HEK293 (cell line): Measurements from ENCODE around the gene DCDC1.

Experiments used
- CTCF ChIA-PET: fragments of 350-600 bp; formaldehyde crosslinking; extraction: SDS; loops from one replicate; lab custom pipeline; 2021; ENCODE audit warnings: antibody characterized with exemption; lab: Yijun Ruan, JAX
- POLR2A ChIA-PET: fragments of 300-600 bp; formaldehyde crosslinking; extraction: SDS; loops from one replicate; lab custom pipeline; 2020; ENCODE audit warnings: antibody characterized with exemption, inconsistent platforms; lab: Yijun Ruan, JAX
- H3K27ac ChIP-seq: fragments of 200-500 bp; sonication (Bioruptor generic); 2 replicates; pipeline ENCODE4 v1.5.1; 2014; ENCODE audit warnings: low read depth, low read length, control low read depth, inconsistent platforms; ENCODE audit errors: extremely low read depth
- H3K36me3 ChIP-seq, 2 experiments: fragments of 200-500 bp in 1 of 2; sonication (Bioruptor generic) in 1 of 2; 1 replicate in 1 of 2; 2 replicates in 1 of 2; pipeline ENCODE4 v1.5.1; 2014 to 2017; ENCODE audit warnings: inconsistent platforms in 2 of 2, low read length in 2 of 2; ENCODE audit not compliant: control insufficient read depth in 2 of 2, insufficient read depth in 1 of 2
- H3K4me1 ChIP-seq: fragments of 200-500 bp; sonication (Bioruptor generic); 2 replicates; pipeline ENCODE4 v1.5.1; 2014; ENCODE audit warnings: mild to moderate bottlenecking, low read length, inconsistent platforms; ENCODE audit not compliant: control insufficient read depth, insufficient read depth
- H3K4me3 ChIP-seq: 2 replicates; pipeline ENCODE4 v1.5.1; 2011; ENCODE audit warnings: low read depth, mild to moderate bottlenecking, control low read depth, low read length, moderate library complexity
- H3K9me3 ChIP-seq: fragments of 200-500 bp; sonication (Bioruptor generic); 2 replicates; pipeline ENCODE4 v1.5.1; 2014; ENCODE audit warnings: low read depth, low read length, inconsistent platforms; ENCODE audit not compliant: control insufficient read depth, insufficient read depth
- BCL11B ChIP-seq: fragments of 450-650 bp; formaldehyde crosslinking; IDR thresholded peaks from 2 replicates; pipeline ENCODE4 v1.5.1; 2016; ENCODE audit warnings: low read depth, missing biosample characterization, missing genetic modification characterization
- KLF10 ChIP-seq: fragments of 450-650 bp; IDR thresholded peaks from 2 replicates; pipeline ENCODE4 v1.5.1; 2018; ENCODE audit warnings: missing biosample characterization, mild to moderate bottlenecking, missing genetic modification characterization
- OVOL3 ChIP-seq: fragments of 450-650 bp; formaldehyde crosslinking; IDR thresholded peaks from 2 replicates; pipeline ENCODE4 v1.5.1; 2016; ENCODE audit warnings: missing biosample characterization, missing genetic modification characterization
- ZEB2 ChIP-seq: fragments of 450-650 bp; formaldehyde crosslinking; IDR thresholded peaks from 2 replicates; pipeline ENCODE4 v1.5.1; 2016; ENCODE audit warnings: missing biosample characterization, missing genetic modification characterization
- ZFP69B ChIP-seq: fragments of 450-650 bp; formaldehyde crosslinking; IDR thresholded peaks from 2 replicates; pipeline ENCODE4 v1.5.1; 2016; ENCODE audit warnings: missing biosample characterization, missing genetic modification characterization
- ZNF140 ChIP-seq: fragments of 450-650 bp; formaldehyde crosslinking; IDR thresholded peaks from 2 replicates; pipeline ENCODE4 v1.5.1; 2016; ENCODE audit warnings: missing biosample characterization, missing genetic modification characterization
- ZNF266 ChIP-seq: fragments of 450-650 bp; formaldehyde crosslinking; IDR thresholded peaks from 2 replicates; pipeline ENCODE4 v1.5.1; 2016; ENCODE audit warnings: missing biosample characterization, missing genetic modification characterization, low read depth
- ZNF324 ChIP-seq: fragments of 450-650 bp; formaldehyde crosslinking; IDR thresholded peaks from 2 replicates; pipeline ENCODE4 v1.5.1; 2016; ENCODE audit warnings: missing biosample characterization, missing genetic modification characterization
- ZNF341 ChIP-seq: fragments of 450-650 bp; formaldehyde crosslinking; IDR thresholded peaks from 2 replicates; pipeline ENCODE4; 2016; ENCODE audit warnings: low read depth, missing biosample characterization, missing genetic modification characterization
- ZNF354C ChIP-seq: fragments of 450-650 bp; formaldehyde crosslinking; IDR thresholded peaks from 2 replicates; pipeline ENCODE4 v1.5.1; 2016; ENCODE audit warnings: missing biosample characterization, missing genetic modification characterization, low read depth, borderline replicate concordance
- ZNF366 ChIP-seq: fragments of 450-650 bp; formaldehyde crosslinking; conservative IDR thresholded peaks from 2 replicates; pipeline ENCODE4 v1.5.1; 2016; ENCODE audit warnings: missing biosample characterization, missing genetic modification characterization
- ZNF404 ChIP-seq: fragments of 450-650 bp; formaldehyde crosslinking; IDR thresholded peaks from 2 replicates; pipeline ENCODE4 v1.5.1; 2017; ENCODE audit warnings: missing biosample characterization, missing genetic modification characterization
- ZNF621 ChIP-seq: fragments of 450-650 bp; formaldehyde crosslinking; IDR thresholded peaks from 2 replicates; pipeline ENCODE4 v1.5.1; 2017; ENCODE audit warnings: missing biosample characterization, missing genetic modification characterization
- ZNF747 ChIP-seq: fragments of 450-650 bp; formaldehyde crosslinking; IDR thresholded peaks from 2 replicates; pipeline ENCODE4 v1.5.1; 2016; ENCODE audit warnings: missing biosample characterization, missing genetic modification characterization
- ZNF776 ChIP-seq: fragments of 450-650 bp; formaldehyde crosslinking; IDR thresholded peaks from 2 replicates; pipeline ENCODE4 v1.5.0; 2017; ENCODE audit warnings: missing biosample characterization, missing genetic modification characterization, borderline replicate concordance
- ZSCAN23 ChIP-seq: fragments of 450-650 bp; formaldehyde crosslinking; IDR thresholded peaks from 2 replicates; pipeline ENCODE4 v1.5.1; 2016; ENCODE audit warnings: missing biosample characterization, missing genetic modification characterization
- TF ChIP-seq, protein P1 (sequence below): fragments of 450-650 bp; formaldehyde crosslinking; IDR thresholded peaks from 2 replicates; pipeline ENCODE4 v1.5.1; 2016; ENCODE audit warnings: missing biosample characterization, missing genetic modification characterization
- TF ChIP-seq, protein P2 (sequence below): fragments of 450-650 bp; formaldehyde crosslinking; IDR thresholded peaks from 2 replicates; pipeline ENCODE4 v1.5.1; 2017; ENCODE audit warnings: missing biosample characterization, missing genetic modification characterization
- TF ChIP-seq, protein P3 (sequence below): fragments of 450-650 bp; formaldehyde crosslinking; IDR thresholded peaks from 2 replicates; pipeline ENCODE4 v1.5.1; 2016; ENCODE audit warnings: missing biosample characterization, missing genetic modification characterization
- TF ChIP-seq, protein P4 (sequence below): fragments of 450-650 bp; formaldehyde crosslinking; IDR thresholded peaks from 2 replicates; pipeline ENCODE4 v1.5.1; 2016; ENCODE audit warnings: missing biosample characterization, missing genetic modification characterization

Gene DCDC1

DNA sequence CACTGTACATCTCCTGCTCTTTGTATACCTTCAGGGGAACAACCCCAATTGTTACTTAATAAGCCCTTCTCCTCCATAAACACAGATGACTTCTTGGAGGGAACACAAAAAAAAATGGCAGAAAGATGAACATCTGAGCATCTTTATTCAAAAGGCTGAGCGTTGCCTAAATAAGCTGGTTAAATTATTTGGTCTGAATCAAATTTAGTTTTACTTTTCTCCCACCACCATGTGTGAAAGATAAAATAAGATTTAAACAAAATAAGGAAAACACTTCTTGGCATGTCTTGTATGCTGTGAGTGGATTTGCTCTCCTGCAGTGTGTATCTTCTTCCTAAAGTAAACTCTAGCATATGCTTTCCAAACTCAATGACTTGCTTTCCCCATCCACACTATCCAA lies 137.9 kb downstream of the DCDC1 start (continued):
- TF ChIP-seq ZNF140 (tag by site-specific recombination) (no peak), ZNF404 (tag by site-specific recombination) (no peak), BCL11B (tag by site-specific recombination) (no peak), ZNF354C (tag by site-specific recombination) (no peak)

DNA sequence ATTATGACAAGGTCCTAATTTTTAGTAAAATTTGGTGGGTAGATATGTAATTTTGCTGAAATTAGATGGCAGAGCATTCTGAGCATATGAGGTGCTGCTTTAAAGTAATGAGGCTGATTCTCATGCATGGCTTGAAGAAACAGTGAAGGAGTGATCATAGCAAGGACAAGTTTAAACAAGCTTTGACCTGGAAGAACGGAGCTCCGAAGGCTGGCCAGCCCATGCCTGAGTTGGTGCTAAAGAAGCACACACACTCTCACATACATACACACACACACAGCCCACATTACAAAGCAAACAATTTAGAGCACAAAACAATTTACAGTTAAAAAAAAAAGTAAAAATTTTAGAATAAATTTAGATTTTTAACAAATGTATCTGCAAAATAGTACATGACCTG lies 150.7 kb downstream of the DCDC1 start:
- Histone ChIP-seq H3K9me3 (no peaks in the 10 kb centered on the region), H3K27ac (no peak overlapping the region), H3K36me3 (no peaks in the 10 kb centered on the region), H3K4me1 (no peaks in the 10 kb centered on the region), H3K4me3 (no peak overlapping the region)
- POLR2A ChIA-PET, result no interaction called here
- TF ChIP-seq ZNF776 (no peak), ZSCAN23 (tag by site-specific recombination) (no peak), ZEB2 (tag by site-specific recombination) (no peak), ZFP69B (tag by site-specific recombination) (no peak), ZNF366 (tag by site-specific recombination) (no peak), ZNF621 (tag by site-specific recombination) (no peak), ZNF266 (tag by site-specific recombination) (no peak), ZNF341 (tag by site-specific recombination) (no peak), ZNF747 (tag by site-specific recombination) (no peak), ZNF324 (no peak), KLF10 (tag by site-specific recombination) (no peak), OVOL3 (no peak)
- TF ChIP-seq, protein P1, sequence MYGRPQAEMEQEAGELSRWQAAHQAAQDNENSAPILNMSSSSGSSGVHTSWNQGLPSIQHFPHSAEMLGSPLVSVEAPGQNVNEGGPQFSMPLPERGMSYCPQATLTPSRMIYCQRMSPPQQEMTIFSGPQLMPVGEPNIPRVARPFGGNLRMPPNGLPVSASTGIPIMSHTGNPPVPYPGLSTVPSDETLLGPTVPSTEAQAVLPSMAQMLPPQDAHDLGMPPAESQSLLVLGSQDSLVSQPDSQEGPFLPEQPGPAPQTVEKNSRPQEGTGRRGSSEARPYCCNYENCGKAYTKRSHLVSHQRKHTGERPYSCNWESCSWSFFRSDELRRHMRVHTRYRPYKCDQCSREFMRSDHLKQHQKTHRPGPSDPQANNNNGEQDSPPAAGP, result no peak
- TF ChIP-seq, protein P2, sequence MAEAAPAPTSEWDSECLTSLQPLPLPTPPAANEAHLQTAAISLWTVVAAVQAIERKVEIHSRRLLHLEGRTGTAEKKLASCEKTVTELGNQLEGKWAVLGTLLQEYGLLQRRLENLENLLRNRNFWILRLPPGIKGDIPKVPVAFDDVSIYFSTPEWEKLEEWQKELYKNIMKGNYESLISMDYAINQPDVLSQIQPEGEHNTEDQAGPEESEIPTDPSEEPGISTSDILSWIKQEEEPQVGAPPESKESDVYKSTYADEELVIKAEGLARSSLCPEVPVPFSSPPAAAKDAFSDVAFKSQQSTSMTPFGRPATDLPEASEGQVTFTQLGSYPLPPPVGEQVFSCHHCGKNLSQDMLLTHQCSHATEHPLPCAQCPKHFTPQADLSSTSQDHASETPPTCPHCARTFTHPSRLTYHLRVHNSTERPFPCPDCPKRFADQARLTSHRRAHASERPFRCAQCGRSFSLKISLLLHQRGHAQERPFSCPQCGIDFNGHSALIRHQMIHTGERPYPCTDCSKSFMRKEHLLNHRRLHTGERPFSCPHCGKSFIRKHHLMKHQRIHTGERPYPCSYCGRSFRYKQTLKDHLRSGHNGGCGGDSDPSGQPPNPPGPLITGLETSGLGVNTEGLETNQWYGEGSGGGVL (tag by site-specific recombination), result no peak
- TF ChIP-seq, protein P3, sequence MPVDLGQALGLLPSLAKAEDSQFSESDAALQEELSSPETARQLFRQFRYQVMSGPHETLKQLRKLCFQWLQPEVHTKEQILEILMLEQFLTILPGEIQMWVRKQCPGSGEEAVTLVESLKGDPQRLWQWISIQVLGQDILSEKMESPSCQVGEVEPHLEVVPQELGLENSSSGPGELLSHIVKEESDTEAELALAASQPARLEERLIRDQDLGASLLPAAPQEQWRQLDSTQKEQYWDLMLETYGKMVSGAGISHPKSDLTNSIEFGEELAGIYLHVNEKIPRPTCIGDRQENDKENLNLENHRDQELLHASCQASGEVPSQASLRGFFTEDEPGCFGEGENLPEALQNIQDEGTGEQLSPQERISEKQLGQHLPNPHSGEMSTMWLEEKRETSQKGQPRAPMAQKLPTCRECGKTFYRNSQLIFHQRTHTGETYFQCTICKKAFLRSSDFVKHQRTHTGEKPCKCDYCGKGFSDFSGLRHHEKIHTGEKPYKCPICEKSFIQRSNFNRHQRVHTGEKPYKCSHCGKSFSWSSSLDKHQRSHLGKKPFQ (tag by site-specific recombination), result no peak
- TF ChIP-seq, protein P4, sequence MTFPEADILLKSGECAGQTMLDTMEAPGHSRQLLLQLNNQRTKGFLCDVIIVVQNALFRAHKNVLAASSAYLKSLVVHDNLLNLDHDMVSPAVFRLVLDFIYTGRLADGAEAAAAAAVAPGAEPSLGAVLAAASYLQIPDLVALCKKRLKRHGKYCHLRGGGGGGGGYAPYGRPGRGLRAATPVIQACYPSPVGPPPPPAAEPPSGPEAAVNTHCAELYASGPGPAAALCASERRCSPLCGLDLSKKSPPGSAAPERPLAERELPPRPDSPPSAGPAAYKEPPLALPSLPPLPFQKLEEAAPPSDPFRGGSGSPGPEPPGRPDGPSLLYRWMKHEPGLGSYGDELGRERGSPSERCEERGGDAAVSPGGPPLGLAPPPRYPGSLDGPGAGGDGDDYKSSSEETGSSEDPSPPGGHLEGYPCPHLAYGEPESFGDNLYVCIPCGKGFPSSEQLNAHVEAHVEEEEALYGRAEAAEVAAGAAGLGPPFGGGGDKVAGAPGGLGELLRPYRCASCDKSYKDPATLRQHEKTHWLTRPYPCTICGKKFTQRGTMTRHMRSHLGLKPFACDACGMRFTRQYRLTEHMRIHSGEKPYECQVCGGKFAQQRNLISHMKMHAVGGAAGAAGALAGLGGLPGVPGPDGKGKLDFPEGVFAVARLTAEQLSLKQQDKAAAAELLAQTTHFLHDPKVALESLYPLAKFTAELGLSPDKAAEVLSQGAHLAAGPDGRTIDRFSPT (tag by site-specific recombination), result no peak
- CTCF ChIA-PET, result interaction anchor here (0.8 to 1.2 kb wide), 3 partner anchors 17 to 59 kb away, joined by 3 to 4 read pairs (median 3); no protein-coding TSS in a partner anchor
